Keratinocyte (primary cell): Measurements from ENCODE around the gene MOGAT2. TPM values are rescaled to one million over a fixed set of nuclear protein-coding genes. Genes with fewer than 3 reads are reported as not detected.
A peak's percentile ranks its signal among the peaks of the same experiment; 100 is the strongest.

Experiments
- DNase-seq: peaks from one replicate; pipeline ENCODE4 v3.0.0-alpha.2; 2011; ENCODE audit warnings: low read depth, missing footprints, low spot score
- FAIRE-seq: peaks from 2 replicates; lab custom pipeline; 2011; peaks lifted over from hg19 to GRCh38; lab: Jason Lieb, UNC
- H2AFZ ChIP-seq: 2 replicates; pipeline ENCODE4 v1.6.0; 2012; ENCODE audit warnings: low read length, control low read depth, inconsistent platforms; ENCODE audit not compliant: control insufficient read depth
- H3K27ac ChIP-seq: 2 replicates; pipeline ENCODE4 v1.5.1; 2011; ENCODE audit warnings: low read length; ENCODE audit not compliant: control insufficient read depth, insufficient read depth
- H3K27me3 ChIP-seq: 3 replicates; pipeline ENCODE4 v1.6.0; 2011; ENCODE audit warnings: low read length; ENCODE audit not compliant: control insufficient read depth, insufficient read depth; ENCODE audit errors: extremely low read depth
- H3K36me3 ChIP-seq, 2 experiments: 2 replicates in 1 of 2; 3 replicates in 1 of 2; pipeline ENCODE4 v1.5.1; 2011; ENCODE audit warnings: low read length in 2 of 2, mild to moderate bottlenecking in 1 of 2; ENCODE audit not compliant: control insufficient read depth in 2 of 2, insufficient read depth in 2 of 2; ENCODE audit errors: extremely low read depth in 1 of 2
- H3K4me1 ChIP-seq: 3 replicates; pipeline ENCODE4 v1.5.1; 2011; ENCODE audit warnings: low read length; ENCODE audit not compliant: control insufficient read depth, insufficient read depth; ENCODE audit errors: extremely low read depth
- H3K4me2 ChIP-seq: 3 replicates; pipeline ENCODE4 v1.6.0; 2011; ENCODE audit warnings: low read depth, low read length; ENCODE audit not compliant: control insufficient read depth, insufficient read depth; ENCODE audit errors: extremely low read depth
- H3K4me3 ChIP-seq, 3 experiments: fragments of 200-600 bp in 1 of 3; sonication (generic) in 1 of 3; 2 replicates in 2 of 3; 3 replicates in 1 of 3; pipeline ENCODE4 v1.5.1; 2011 to 2016; ENCODE audit warnings: low read length in 3 of 3, mild to moderate bottlenecking in 3 of 3, control low read depth in 2 of 3, inconsistent platforms in 1 of 3, low read depth in 1 of 3, mixed read lengths in 1 of 3, mixed run types in 1 of 3, moderate library complexity in 1 of 3; ENCODE audit not compliant: control insufficient read depth in 2 of 3, insufficient read depth in 2 of 3; ENCODE audit errors: extremely low read depth in 1 of 3
- H3K79me2 ChIP-seq: 2 replicates; pipeline ENCODE4 v1.6.0; 2012; ENCODE audit warnings: low read length; ENCODE audit not compliant: control insufficient read depth, insufficient read depth
- H3K9ac ChIP-seq: 3 replicates; pipeline ENCODE4 v1.6.0; 2011; ENCODE audit warnings: low read length; ENCODE audit not compliant: control insufficient read depth, insufficient read depth; ENCODE audit errors: extremely low read depth
- H3K9me1 ChIP-seq: 3 replicates; pipeline ENCODE4 v1.6.0; 2011; ENCODE audit warnings: low read length; ENCODE audit not compliant: control insufficient read depth, insufficient read depth; ENCODE audit errors: extremely low read depth
- H3K9me3 ChIP-seq: 2 replicates; pipeline ENCODE4 v1.5.1; 2012; ENCODE audit warnings: low read depth, low read length; ENCODE audit not compliant: control insufficient read depth
- H4K20me1 ChIP-seq: 3 replicates; pipeline ENCODE4 v1.6.0; 2011; ENCODE audit warnings: low read length; ENCODE audit not compliant: control insufficient read depth, insufficient read depth; ENCODE audit errors: extremely low read depth
- CTCF ChIP-seq, 3 experiments: IDR thresholded peaks in 1 of 3; conservative IDR thresholded peaks in 1 of 3; optimal IDR thresholded peaks in 1 of 3; 2 replicates in 2 of 3; 3 replicates in 1 of 3; pipeline versions ENCODE3 to v1.5.1; 2011; ENCODE audit warnings: low read length in 3 of 3, mild to moderate bottlenecking in 3 of 3, moderate library complexity in 2 of 3, control low read depth in 1 of 3, inconsistent platforms in 1 of 3; ENCODE audit not compliant: insufficient read depth in 2 of 3; ENCODE audit errors: extremely low read depth in 1 of 3
- EZH2 ChIP-seq: IDR thresholded peaks from one replicate; pipeline ENCODE4 v1.6.1; 2012; ENCODE audit warnings: inconsistent platforms, mild to moderate bottlenecking, low read length, moderate library complexity
- dilution Hi-C: fragments of 300-500 bp; cut with MboI; formaldehyde crosslinking; loops from one replicate; pipeline ENCODE4 v1.7.0; 2020; ENCODE audit warnings: low sequenced_read_pairs; ENCODE audit not compliant: extremely low pct_ligation_motif_present
- polyA plus RNA-seq, 5 experiments: library from polyadenylated mRNA; depleted of rRNA in 3 of 5; stranded (reverse) in 3 of 5; stranded (forward) in 1 of 5; unstranded in 1 of 5; fragments of >200 nt; gene quantifications; 1 replicate in 1 of 5; 2 replicates in 3 of 5; 3 replicates in 1 of 5; pipeline versions ENCODE4 v1.2.1 to v1.2.3, GENCODE V29; 2011 to 2012; ENCODE audit warnings: missing spikeins in 2 of 5, low read depth in 1 of 5, low replicate concordance in 1 of 5

The MOGAT2 gene
- polyA plus RNA-seq, 1 donor (not counting 4 experiments of a cell fraction or from before 2014, with no cell fraction given) = not detected

DNA sequence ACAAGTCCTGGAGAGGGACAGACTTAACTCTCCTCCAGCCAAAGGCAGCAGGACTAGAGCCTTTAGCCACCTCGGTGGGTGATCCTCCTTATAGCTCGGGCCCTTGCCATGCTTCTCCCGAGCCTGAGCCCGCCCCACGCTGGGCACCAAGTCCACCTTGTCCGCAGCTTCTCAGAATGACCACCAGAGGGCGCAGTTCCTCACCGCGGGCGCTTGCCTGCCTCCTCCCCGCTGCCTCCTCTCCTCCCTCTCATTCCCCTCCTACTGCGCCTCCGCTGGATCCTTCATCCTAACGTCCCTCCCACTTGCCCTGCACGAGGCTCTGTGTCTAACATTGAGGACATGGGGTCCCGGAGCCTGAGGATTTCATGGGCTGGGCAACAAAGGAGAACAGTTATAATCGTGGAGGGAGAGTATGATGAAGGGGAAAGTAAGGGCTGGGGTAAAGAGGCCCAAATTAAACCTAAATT is 11.3 kb upstream of the MOGAT2 start:
- Histone ChIP-seq H3K4me2 (no peak overlapping the region), H2AFZ (no peak overlapping the region), H3K4me1 (peaks cover 6% of the 10 kb centered on the region), H4K20me1 (no peaks in the 10 kb centered on the region), H3K36me3 (no peaks in the 10 kb centered on the region), H3K27me3 (no peaks in the 10 kb centered on the region), H3K9me3 (no peaks in the 10 kb centered on the region), H3K27ac (no peak overlapping the region), H3K4me3 (no peak overlapping the region), H3K9me1 (no peaks in the 10 kb centered on the region), H3K9ac (no peak overlapping the region), H3K79me2 (no peaks in the 10 kb centered on the region)
- dilution Hi-C loops = no loop called here
- peak; percentile 13 for FAIRE-seq
- DNase-seq = peak; percentile 21
- TF ChIP-seq EZH2 (no peak), CTCF (optimal IDR thresholded peaks at IDR 0.05 in 1 of 3, IDR thresholded peaks at IDR 0.05 in 1 of 3, conservative IDR thresholded peaks at IDR 0.05 in 1 of 3; ENCODE audit: extremely low read depth in 1 of 3, insufficient read depth in 2 of 3, low read length in 3 of 3) (peak; percentile 92 to 96 (median 95))

DNA sequence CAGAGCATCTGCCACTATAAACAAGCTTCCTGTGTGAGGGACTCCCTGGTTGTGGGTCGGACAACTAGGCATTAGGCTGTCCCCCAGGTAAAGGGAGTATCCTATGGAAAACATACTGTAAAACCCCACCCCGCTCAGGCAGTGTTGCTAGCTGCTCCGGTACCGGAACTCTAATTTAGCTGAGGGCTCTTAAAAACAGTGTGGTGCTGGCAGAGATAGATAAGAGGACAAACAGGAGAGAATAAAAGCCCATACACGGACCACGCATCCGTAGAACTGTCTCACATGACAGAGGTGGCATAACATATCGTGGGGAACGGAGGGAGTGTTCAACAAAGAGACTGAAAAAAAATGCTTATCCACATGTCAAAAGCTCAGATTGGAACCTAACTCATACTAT is 3.4 kb upstream of the MOGAT2 start:
- no peaks in the 10 kb centered on the region for H3K9me1 ChIP-seq
- no peak overlapping the region for H3K4me3 ChIP-seq
- H3K27me3 ChIP-seq = peaks cover 16% of the 10 kb centered on the region
- TF ChIP-seq CTCF (optimal IDR thresholded peaks at IDR 0.05 in 1 of 3, IDR thresholded peaks at IDR 0.05 in 1 of 3, conservative IDR thresholded peaks at IDR 0.05 in 1 of 3; ENCODE audit: extremely low read depth in 1 of 3, insufficient read depth in 2 of 3, low read length in 3 of 3) = no peak
- TF ChIP-seq EZH2 = no peak
- no peaks in the 10 kb centered on the region for H3K36me3 ChIP-seq
- no peaks in the 10 kb centered on the region for H4K20me1 ChIP-seq
- no peak for DNase-seq
- no peak overlapping the region for H3K4me2 ChIP-seq
- H3K4me1 ChIP-seq = no peaks in the 10 kb centered on the region
- dilution Hi-C loops = no loop called here
- no peak overlapping the region for H2AFZ ChIP-seq
- no peak for FAIRE-seq
- no peak overlapping the region for H3K27ac ChIP-seq
- no peaks in the 10 kb centered on the region for H3K79me2 ChIP-seq
- no peaks in the 10 kb centered on the region for H3K9me3 ChIP-seq
- no peak overlapping the region for H3K9ac ChIP-seq
